HL-60 (cell line): Measurements from ENCODE around the gene LIPA.

ENCODE experiments used
- GABPA ChIP-seq: IDR thresholded peaks from 2 replicates; pipeline ENCODE4 v1.6.1; 2012; ENCODE audit warnings: low read depth
- TF ChIP-seq, protein P1 (sequence below): IDR thresholded peaks from one replicate; pipeline ENCODE4 v1.5.1; 2011; ENCODE audit warnings: low read length, control low read depth, inconsistent platforms; ENCODE audit not compliant: insufficient read depth
- TF ChIP-seq, protein P2 (sequence below): IDR thresholded peaks from 2 replicates; pipeline ENCODE4 v1.6.1; 2012; ENCODE audit warnings: low read depth; ENCODE audit not compliant: insufficient replicate concordance

DNA sequence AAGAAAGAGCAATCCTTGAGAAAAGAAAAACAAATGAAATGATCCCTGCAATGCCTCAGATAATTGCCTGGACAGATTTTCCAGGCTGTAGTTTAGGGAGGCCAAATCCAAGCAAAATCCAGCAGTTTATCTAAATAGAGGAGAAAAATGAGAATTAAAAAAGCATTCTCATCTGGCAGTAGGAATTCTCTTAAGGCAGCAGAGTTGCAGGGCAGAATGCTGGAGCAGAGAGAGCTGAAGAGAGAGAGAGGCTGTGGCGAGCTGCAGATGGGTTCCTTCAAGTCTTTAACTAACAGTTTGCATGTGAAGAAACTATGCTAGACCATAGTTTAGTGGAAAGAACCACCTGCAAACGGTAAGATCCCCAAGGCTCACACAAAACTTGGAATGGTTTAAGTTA is 6.0 kb upstream of the LIPA start:
- no peak for TF ChIP-seq GABPA
- TF ChIP-seq, protein P1, sequence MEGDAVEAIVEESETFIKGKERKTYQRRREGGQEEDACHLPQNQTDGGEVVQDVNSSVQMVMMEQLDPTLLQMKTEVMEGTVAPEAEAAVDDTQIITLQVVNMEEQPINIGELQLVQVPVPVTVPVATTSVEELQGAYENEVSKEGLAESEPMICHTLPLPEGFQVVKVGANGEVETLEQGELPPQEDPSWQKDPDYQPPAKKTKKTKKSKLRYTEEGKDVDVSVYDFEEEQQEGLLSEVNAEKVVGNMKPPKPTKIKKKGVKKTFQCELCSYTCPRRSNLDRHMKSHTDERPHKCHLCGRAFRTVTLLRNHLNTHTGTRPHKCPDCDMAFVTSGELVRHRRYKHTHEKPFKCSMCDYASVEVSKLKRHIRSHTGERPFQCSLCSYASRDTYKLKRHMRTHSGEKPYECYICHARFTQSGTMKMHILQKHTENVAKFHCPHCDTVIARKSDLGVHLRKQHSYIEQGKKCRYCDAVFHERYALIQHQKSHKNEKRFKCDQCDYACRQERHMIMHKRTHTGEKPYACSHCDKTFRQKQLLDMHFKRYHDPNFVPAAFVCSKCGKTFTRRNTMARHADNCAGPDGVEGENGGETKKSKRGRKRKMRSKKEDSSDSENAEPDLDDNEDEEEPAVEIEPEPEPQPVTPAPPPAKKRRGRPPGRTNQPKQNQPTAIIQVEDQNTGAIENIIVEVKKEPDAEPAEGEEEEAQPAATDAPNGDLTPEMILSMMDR = no peak
- TF ChIP-seq, protein P2, sequence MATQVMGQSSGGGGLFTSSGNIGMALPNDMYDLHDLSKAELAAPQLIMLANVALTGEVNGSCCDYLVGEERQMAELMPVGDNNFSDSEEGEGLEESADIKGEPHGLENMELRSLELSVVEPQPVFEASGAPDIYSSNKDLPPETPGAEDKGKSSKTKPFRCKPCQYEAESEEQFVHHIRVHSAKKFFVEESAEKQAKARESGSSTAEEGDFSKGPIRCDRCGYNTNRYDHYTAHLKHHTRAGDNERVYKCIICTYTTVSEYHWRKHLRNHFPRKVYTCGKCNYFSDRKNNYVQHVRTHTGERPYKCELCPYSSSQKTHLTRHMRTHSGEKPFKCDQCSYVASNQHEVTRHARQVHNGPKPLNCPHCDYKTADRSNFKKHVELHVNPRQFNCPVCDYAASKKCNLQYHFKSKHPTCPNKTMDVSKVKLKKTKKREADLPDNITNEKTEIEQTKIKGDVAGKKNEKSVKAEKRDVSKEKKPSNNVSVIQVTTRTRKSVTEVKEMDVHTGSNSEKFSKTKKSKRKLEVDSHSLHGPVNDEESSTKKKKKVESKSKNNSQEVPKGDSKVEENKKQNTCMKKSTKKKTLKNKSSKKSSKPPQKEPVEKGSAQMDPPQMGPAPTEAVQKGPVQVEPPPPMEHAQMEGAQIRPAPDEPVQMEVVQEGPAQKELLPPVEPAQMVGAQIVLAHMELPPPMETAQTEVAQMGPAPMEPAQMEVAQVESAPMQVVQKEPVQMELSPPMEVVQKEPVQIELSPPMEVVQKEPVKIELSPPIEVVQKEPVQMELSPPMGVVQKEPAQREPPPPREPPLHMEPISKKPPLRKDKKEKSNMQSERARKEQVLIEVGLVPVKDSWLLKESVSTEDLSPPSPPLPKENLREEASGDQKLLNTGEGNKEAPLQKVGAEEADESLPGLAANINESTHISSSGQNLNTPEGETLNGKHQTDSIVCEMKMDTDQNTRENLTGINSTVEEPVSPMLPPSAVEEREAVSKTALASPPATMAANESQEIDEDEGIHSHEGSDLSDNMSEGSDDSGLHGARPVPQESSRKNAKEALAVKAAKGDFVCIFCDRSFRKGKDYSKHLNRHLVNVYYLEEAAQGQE = no peak
